Right lobe of liver (tissue), 6 donors: ENCODE data around the gene SRRM4. TPM values are rescaled to one million over a fixed set of nuclear protein-coding genes. Genes with fewer than 3 reads are reported as not detected.

Source experiments
- ATAC-seq, 4 donors: fragments of 200-7000 bp; cut with Tn5 transposase; one replicate each; pipeline ENCODE4 v1.9.1; 2020; ENCODE audit warnings: mild to moderate bottlenecking in 4 of 4, moderate library complexity in 4 of 4
- DNase-seq, 3 donors: peaks; one replicate each; pipeline ENCODE4 v3.0.0-alpha.2; 2020
- H3K27ac ChIP-seq, 3 donors: fragments of 200-600 bp; one replicate each; pipeline ENCODE4 v1.8.0; 2022
- H3K27me3 ChIP-seq, 2 donors: fragments of 200-600 bp; one replicate each; pipeline ENCODE4 v1.8.0; 2022
- H3K36me3 ChIP-seq, 4 donors: fragments of 200-600 bp; sonication (generic) in 1 of 4; one replicate each; pipeline versions ENCODE4 v1.5.1 to v1.8.0; 2017 to 2022; ENCODE audit warnings: control low read depth in 1 of 4
- H3K4me1 ChIP-seq, 4 donors: fragments of 200-600 bp; sonication (generic) in 1 of 4; one replicate each; pipeline versions ENCODE4 v1.5.1 to v1.8.0; 2017 to 2022; ENCODE audit warnings: control low read depth in 1 of 4
- H3K4me3 ChIP-seq, 3 donors: fragments of 200-600 bp; one replicate each; pipeline ENCODE4 v1.8.0; 2022
- H3K9me3 ChIP-seq, 4 donors: fragments of 200-600 bp; sonication (generic) in 1 of 4; one replicate each; pipeline versions ENCODE4 v1.5.1 to v1.8.0; 2017 to 2022; ENCODE audit warnings: control low read depth in 1 of 4
- CTCF ChIP-seq, 4 donors: fragments of 200-600 bp in 3 of 4; fragments of 450-650 bp in 1 of 4; IDR thresholded peaks; one replicate each; pipeline versions ENCODE4 v1.5.1 to v1.8.0; 2016 to 2022; ENCODE audit warnings: antibody characterized with exemption in 4 of 4, mild to moderate bottlenecking in 2 of 4
- POLR2A ChIP-seq: fragments of 450-650 bp; IDR thresholded peaks from one replicate; pipeline ENCODE4 v1.6.1; 2017; ENCODE audit warnings: antibody characterized with exemption, mild to moderate bottlenecking
- WGBS: methylation state at CpG from one replicate; pipeline ENCODE4 v1.1.6; 2018; ENCODE audit warnings: low coverage, low lambda C conversion rate; ENCODE audit not compliant: insufficient coverage; ENCODE audit errors: missing lambda C conversion rate; 5-methylcytosine and 5-hydroxymethylcytosine counted together
- intact Hi-C, 2 donors: fragments of 100-400 bp; cut with DNase I; formaldehyde crosslinking; loops; one replicate each; pipeline versions ENCODE4 v1.11.2 to v1.14.1; 2022
- total RNA-seq, 6 experiments: library from RNA; depleted of rRNA in 2 of 6; stranded (reverse); fragments of >200 nt in 2 of 6; fragmentation: NEBNext Ultra II Directional in 3 of 6; extraction: Animal tissue kit (Norgen Biotek cat#: 25700) in 3 of 6; gene quantifications; one replicate each; pipeline versions ENCODE4 v1.1.0 to v1.2.4, GENCODE V29; 2016 to 2023
- donor health status: DM: no; HTN: yes; CAD: no.
- donor health status: DM: no; HTN: no; CAD: no.
- donor health status: DM: no; HTN: no; CAD: no.
- donor health status: DM: no; HTN: yes; CAD: no.
- donor health status: DM: no; HTN: yes; CAD: no.

SRRM4 gene
- total RNA-seq, 6 experiments from 2014 or later = not detected

GRCh38 chr12:119082496-119082895 lies 101.2 kb downstream of the SRRM4 start:
- H3K4me1 ChIP-seq = no peaks in the 10 kb centered on the region
- no peak overlapping the region for H3K27ac ChIP-seq
- no peak overlapping the region for H3K4me3 ChIP-seq
- DNase-seq = no peak
- WGBS = 21% methylated on average over 4 of the region's 4 CpGs
- no peaks in the 10 kb centered on the region for H3K36me3 ChIP-seq
- intact Hi-C loops = no loop called here
- TF ChIP-seq CTCF (IDR thresholded peaks at IDR 0.05) (no peak), POLR2A (no peak)
- no peaks in the 10 kb centered on the region for H3K9me3 ChIP-seq
- no peaks in the 10 kb centered on the region for H3K27me3 ChIP-seq
- ATAC-seq = no peak

GRCh38 chr12:119088685-119089379 lies 107.5 kb downstream of the SRRM4 start:
- H3K4me3 ChIP-seq = no peak overlapping the region
- WGBS = 50% methylated on average over 8 of the region's 10 CpGs
- no peak overlapping the region for H3K27ac ChIP-seq
- intact Hi-C loops = no loop called here
- H3K9me3 ChIP-seq = no peaks in the 10 kb centered on the region
- DNase-seq = no peak
- H3K27me3 ChIP-seq = no peaks in the 10 kb centered on the region
- H3K4me1 ChIP-seq = no peaks in the 10 kb centered on the region
- TF ChIP-seq CTCF (IDR thresholded peaks at IDR 0.05) (no peak), POLR2A (no peak)
- no peaks in the 10 kb centered on the region for H3K36me3 ChIP-seq
- ATAC-seq = no peak

GRCh38 chr12:119089380-119090013 lies 108.2 kb downstream of the SRRM4 start:
- ATAC-seq = no peak
- intact Hi-C loops = no loop called here
- Histone ChIP-seq H3K4me1 (no peaks in the 10 kb centered on the region), H3K27ac (no peak overlapping the region), H3K9me3 (no peaks in the 10 kb centered on the region), H3K4me3 (no peak overlapping the region), H3K36me3 (no peaks in the 10 kb centered on the region), H3K27me3 (no peaks in the 10 kb centered on the region)
- 29% methylated on average over 1 of the region's 1 CpG for WGBS
- TF ChIP-seq CTCF (IDR thresholded peaks at IDR 0.05) (no peak), POLR2A (no peak)
- DNase-seq = no peak

- Histone ChIP-seq H3K36me3 (no peaks in the 10 kb centered on the region), H3K4me1 (no peaks in the 10 kb centered on the region), H3K27me3 (no peaks in the 10 kb centered on the region), H3K9me3 (no peaks in the 10 kb centered on the region), H3K4me3 (no peak overlapping the region), H3K27ac (no peak overlapping the region)
- TF ChIP-seq CTCF (IDR thresholded peaks at IDR 0.05) (no peak), POLR2A (no peak)
- no peak for ATAC-seq
- intact Hi-C loops = no loop called here
- 40% methylated on average over 1 of the region's 1 CpG for WGBS
- DNase-seq = no peak
These were observed 108.9 kb downstream of the SRRM4 start for GRCh38 chr12:119090276-119090675.
